NCI-H2107 treated with DMSO at 0.1 percent for 48 hours (cell line): Measurements from ENCODE around the gene A4GNT.

Experiments used
- DNase-seq: peaks from one replicate; lab custom pipeline; 2025; ENCODE audit not compliant: unreplicated experiment; lab: John Stamatoyannopoulos, UW

Gene A4GNT

GRCh38 chr3:138081371-138082084, 50.7 kb downstream of the A4GNT start:
- DNase-seq, result no peak

- DNase-seq, result no peak
Measured at GRCh38 chr3:138079901-138080300, 52.3 kb downstream of the A4GNT start.

- DNase-seq, result no peak
Measured at GRCh38 chr3:138078901-138079344, 53.3 kb downstream of the A4GNT start.

GRCh38 chr3:138078096-138078495, 54.1 kb downstream of the A4GNT start:
- DNase-seq, result no peak
